ENCODE results near the gene BMPER. TPM values are rescaled to one million over a fixed set of nuclear protein-coding genes. Genes with fewer than 3 reads are reported as not detected.

BMPER gene
- total and polyA plus RNA-seq, 10 of the 15 experiments (the other 5 are each of a cell fraction or from before 2014, with no cell fraction given): 0.02 to 0.08 TPM; not detected in 8

DNA sequence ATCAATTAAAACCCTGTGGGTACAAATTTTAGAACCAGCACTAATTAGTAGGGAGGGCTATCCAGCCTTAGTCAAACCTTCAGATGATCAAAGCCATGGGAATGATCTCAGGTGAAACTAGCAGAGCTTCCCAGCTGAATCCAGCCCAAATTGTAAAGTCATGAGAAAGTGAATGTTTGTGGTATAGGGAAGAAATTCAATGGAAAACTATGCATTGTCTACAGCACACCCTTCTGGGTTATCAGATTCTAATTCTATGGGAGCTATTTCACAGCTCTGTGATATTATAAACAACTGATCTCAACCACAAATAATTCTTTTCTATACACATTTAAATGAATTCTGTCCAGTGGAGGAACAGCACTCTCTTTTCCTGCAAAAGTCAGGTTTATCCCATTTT, 24.6 kb upstream of the BMPER start:
- ATAC-seq: no peak

More for the DNA sequence above, 24.6 kb upstream of the BMPER start:
- ChIA-PET CTCF (interaction anchor here (2.1 kb wide), 1 partner anchor 15 kb away, joined by 7 read pairs; no protein-coding TSS in a partner anchor), POLR2A (no interaction called here), SMC1A (ENCODE audit: uncharacterized antibody, unreplicated experiment) (interaction anchor here (1.2 kb wide), 1 partner anchor 8 kb away, joined by 3 read pairs; no protein-coding TSS in a partner anchor), RAD21 (ENCODE audit: unreplicated experiment) (no interaction called here)
- intact Hi-C loops (cut with micrococcal nuclease; ENCODE audit: unreplicated experiment) (no loop called here), in situ Hi-C loops (cut with MboI) (no loop called here)
- TF ChIP-seq, protein P1, sequence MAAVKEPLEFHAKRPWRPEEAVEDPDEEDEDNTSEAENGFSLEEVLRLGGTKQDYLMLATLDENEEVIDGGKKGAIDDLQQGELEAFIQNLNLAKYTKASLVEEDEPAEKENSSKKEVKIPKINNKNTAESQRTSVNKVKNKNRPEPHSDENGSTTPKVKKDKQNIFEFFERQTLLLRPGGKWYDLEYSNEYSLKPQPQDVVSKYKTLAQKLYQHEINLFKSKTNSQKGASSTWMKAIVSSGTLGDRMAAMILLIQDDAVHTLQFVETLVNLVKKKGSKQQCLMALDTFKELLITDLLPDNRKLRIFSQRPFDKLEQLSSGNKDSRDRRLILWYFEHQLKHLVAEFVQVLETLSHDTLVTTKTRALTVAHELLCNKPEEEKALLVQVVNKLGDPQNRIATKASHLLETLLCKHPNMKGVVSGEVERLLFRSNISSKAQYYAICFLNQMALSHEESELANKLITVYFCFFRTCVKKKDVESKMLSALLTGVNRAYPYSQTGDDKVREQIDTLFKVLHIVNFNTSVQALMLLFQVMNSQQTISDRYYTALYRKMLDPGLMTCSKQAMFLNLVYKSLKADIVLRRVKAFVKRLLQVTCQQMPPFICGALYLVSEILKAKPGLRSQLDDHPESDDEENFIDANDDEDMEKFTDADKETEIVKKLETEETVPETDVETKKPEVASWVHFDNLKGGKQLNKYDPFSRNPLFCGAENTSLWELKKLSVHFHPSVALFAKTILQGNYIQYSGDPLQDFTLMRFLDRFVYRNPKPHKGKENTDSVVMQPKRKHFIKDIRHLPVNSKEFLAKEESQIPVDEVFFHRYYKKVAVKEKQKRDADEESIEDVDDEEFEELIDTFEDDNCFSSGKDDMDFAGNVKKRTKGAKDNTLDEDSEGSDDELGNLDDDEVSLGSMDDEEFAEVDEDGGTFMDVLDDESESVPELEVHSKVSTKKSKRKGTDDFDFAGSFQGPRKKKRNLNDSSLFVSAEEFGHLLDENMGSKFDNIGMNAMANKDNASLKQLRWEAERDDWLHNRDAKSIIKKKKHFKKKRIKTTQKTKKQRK (IDR thresholded peaks at IDR 0.05; ENCODE audit: low read depth, low read length): no peak
- TF ChIP-seq JUND (IDR thresholded peaks at IDR 0.05; ENCODE audit: low read depth, low read length) (no peak), IRF4 (IDR thresholded peaks at IDR 0.05; ENCODE audit: low read depth, low read length) (no peak), YBX1 (IDR thresholded peaks at IDR 0.05) (no peak), RFX5 (IDR thresholded peaks at IDR 0.05; ENCODE audit: low read depth, low read length) (no peak), ETV6 (conservative IDR thresholded peaks at IDR 0.05 in 1 of 2, IDR thresholded peaks at IDR 0.05 in 1 of 2; ENCODE audit: borderline replicate concordance in 1 of 2, low read depth in 1 of 2) (no peak), PML (IDR thresholded peaks at IDR 0.05; ENCODE audit: low read length) (no peak), PAX8 (IDR thresholded peaks at IDR 0.05) (no peak), CBFB (IDR thresholded peaks at IDR 0.05; ENCODE audit: low read depth) (no peak), MEF2A (IDR thresholded peaks at IDR 0.05; ENCODE audit: insufficient read depth, low read depth, low read length) (no peak), ESRRA (IDR thresholded peaks at IDR 0.05; ENCODE audit: low read length) (no peak), GATAD2B (conservative IDR thresholded peaks at IDR 0.05; ENCODE audit: low read depth) (no peak), MTA3 (IDR thresholded peaks at IDR 0.05; ENCODE audit: borderline replicate concordance, low read length) (no peak), KDM1A (IDR thresholded peaks at IDR 0.05; ENCODE audit: borderline replicate concordance) (no peak)
- TF ChIP-seq, protein P2, sequence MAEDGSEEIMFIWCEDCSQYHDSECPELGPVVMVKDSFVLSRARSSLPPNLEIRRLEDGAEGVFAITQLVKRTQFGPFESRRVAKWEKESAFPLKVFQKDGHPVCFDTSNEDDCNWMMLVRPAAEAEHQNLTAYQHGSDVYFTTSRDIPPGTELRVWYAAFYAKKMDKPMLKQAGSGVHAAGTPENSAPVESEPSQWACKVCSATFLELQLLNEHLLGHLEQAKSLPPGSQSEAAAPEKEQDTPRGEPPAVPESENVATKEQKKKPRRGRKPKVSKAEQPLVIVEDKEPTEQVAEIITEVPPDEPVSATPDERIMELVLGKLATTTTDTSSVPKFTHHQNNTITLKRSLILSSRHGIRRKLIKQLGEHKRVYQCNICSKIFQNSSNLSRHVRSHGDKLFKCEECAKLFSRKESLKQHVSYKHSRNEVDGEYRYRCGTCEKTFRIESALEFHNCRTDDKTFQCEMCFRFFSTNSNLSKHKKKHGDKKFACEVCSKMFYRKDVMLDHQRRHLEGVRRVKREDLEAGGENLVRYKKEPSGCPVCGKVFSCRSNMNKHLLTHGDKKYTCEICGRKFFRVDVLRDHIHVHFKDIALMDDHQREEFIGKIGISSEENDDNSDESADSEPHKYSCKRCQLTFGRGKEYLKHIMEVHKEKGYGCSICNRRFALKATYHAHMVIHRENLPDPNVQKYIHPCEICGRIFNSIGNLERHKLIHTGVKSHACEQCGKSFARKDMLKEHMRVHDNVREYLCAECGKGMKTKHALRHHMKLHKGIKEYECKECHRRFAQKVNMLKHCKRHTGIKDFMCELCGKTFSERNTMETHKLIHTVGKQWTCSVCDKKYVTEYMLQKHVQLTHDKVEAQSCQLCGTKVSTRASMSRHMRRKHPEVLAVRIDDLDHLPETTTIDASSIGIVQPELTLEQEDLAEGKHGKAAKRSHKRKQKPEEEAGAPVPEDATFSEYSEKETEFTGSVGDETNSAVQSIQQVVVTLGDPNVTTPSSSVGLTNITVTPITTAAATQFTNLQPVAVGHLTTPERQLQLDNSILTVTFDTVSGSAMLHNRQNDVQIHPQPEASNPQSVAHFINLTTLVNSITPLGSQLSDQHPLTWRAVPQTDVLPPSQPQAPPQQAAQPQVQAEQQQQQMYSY (CRISPR knock-in tag; IDR thresholded peaks at IDR 0.05): no peak
- TF ChIP-seq, protein P3, sequence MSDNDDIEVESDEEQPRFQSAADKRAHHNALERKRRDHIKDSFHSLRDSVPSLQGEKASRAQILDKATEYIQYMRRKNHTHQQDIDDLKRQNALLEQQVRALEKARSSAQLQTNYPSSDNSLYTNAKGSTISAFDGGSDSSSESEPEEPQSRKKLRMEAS (IDR thresholded peaks at IDR 0.05; ENCODE audit: low read depth, low read length): no peak
- no peaks in the 10 kb centered on the region for H3K4me1 ChIP-seq (ENCODE audit: control insufficient read depth, insufficient read depth, low read length)
- H3K4me3 ChIP-seq: no peak overlapping the region
- no peaks in the 10 kb centered on the region for H3K27me3 ChIP-seq (replicated peaks in 1 of 2; ENCODE audit: control insufficient read depth in 2 of 2, insufficient read depth in 2 of 2, low read length in 1 of 2)
- no peak overlapping the region for H3K27ac ChIP-seq (ENCODE audit: control insufficient read depth, insufficient read depth)
- FAIRE-seq (no peak), DNase-seq (ENCODE audit: low read depth, low spot score) (no peak)
- no peak overlapping the region for H2AFZ ChIP-seq (ENCODE audit: control insufficient read depth, low read depth, low read length)
- no peaks in the 10 kb centered on the region for H3K9me3 ChIP-seq (replicated peaks; ENCODE audit: control insufficient read depth, insufficient read depth, low read length)
- no peak overlapping the region for H3K9ac ChIP-seq (ENCODE audit: control insufficient read depth, insufficient read depth, low read length)
- H3K79me2 ChIP-seq (ENCODE audit: control insufficient read depth, insufficient read depth, low read length): no peaks in the 10 kb centered on the region
- BruUV-seq (replicated peaks): no TSS peak
- no peak overlapping the region for H3K4me2 ChIP-seq (ENCODE audit: control insufficient read depth, insufficient read depth)
- no peaks in the 10 kb centered on the region for H3K36me3 ChIP-seq (ENCODE audit: control insufficient read depth in 2 of 2, insufficient read depth in 2 of 2, low read length in 1 of 2)
- H4K20me1 ChIP-seq (ENCODE audit: control insufficient read depth, insufficient read depth): no peaks in the 10 kb centered on the region
